Loucy (cell line): Measurements from ENCODE around the gene RXYLT1.
"Not testable (repeated sequence)": the region's sequence is repeated elsewhere in the genome, so short reads cannot be mapped to it uniquely, and the experiment has no call there.

Source experiments
- CTCF ChIP-seq: fragments of 200-600 bp; sonication (generic); conservative IDR thresholded peaks from 2 replicates; pipeline ENCODE4 v1.5.1; 2014; ENCODE audit warnings: mild to moderate bottlenecking, antibody characterized with exemption, low read length
- EZH2phosphoT487 ChIP-seq: fragments of 200-600 bp; IDR thresholded peaks from 2 replicates; pipeline ENCODE4 v1.6.1; 2018; ENCODE audit warnings: antibody characterized with exemption, mild to moderate bottlenecking, moderate library complexity, borderline replicate concordance

GRCh38 chr12:63733585-63733984 lies 46.1 kb upstream of the RXYLT1 start:
- TF ChIP-seq CTCF, EZH2phosphoT487: not testable (repeated sequence)
